HCT116 (cell line): ENCODE data around the gene TNFRSF25. TPM values are rescaled to one million over a fixed set of nuclear protein-coding genes. Genes with fewer than 3 reads are reported as not detected.

Source experiments
- ATAC-seq: fragments of 200-7000 bp; cut with Tn5 transposase; 2 replicates; pipeline ENCODE4 v1.9.1; 2020; ENCODE audit warnings: mild to moderate bottlenecking, moderate library complexity
- BruUV-seq: library from RNA; stranded (reverse); fragments of 400-500 nt; replicated peaks from 2 replicates; lab custom pipeline; 2021; lab: Mats Ljungman, UMichigan
- CTCF ChIA-PET: fragments of 300-600 bp; sonication (Branson Sonifier 250); formaldehyde crosslinking; loops from one replicate; lab custom pipeline; 2021; ENCODE audit warnings: antibody characterized with exemption; lab: Charles Lee
- POLR2A ChIA-PET: fragments of 300-600, 350-600 bp; sonication (Branson Sonifier 250); formaldehyde crosslinking; loops from one replicate; lab custom pipeline; 2021; ENCODE audit warnings: antibody characterized with exemption; lab: Charles Lee
- RAD21 ChIA-PET, 2 experiments: fragments of 300-600 bp; sonication (Branson Sonifier 250); formaldehyde crosslinking; loops; one replicate each; lab custom pipeline; 2023; ENCODE audit warnings: low total read pairs in 2 of 2; ENCODE audit not compliant: uncharacterized antibody in 2 of 2, unreplicated experiment in 2 of 2, low non-redundant PET in 1 of 2; lab: Charles Lee
- DNase-seq: peaks from one replicate; pipeline ENCODE4 v3.0.0-alpha.2; 2010; ENCODE audit warnings: low read depth, low spot score
- H2AFZ ChIP-seq: fragments of 200-600 bp; shearing (Covaris generic), sonication (generic); 2 replicates; pipeline ENCODE4 v1.6.1; 2017; ENCODE audit warnings: low read depth, mixed run types, mixed read lengths, antibody characterized with exemption, low read length; ENCODE audit not compliant: poor library complexity, severe bottlenecking
- H3K27ac ChIP-seq: 2 replicates; pipeline ENCODE4 v1.5.1; 2012; ENCODE audit warnings: low read depth, low read length
- H3K27me3 ChIP-seq: fragments of 200-600 bp; sonication (generic); 2 replicates; pipeline ENCODE4 v1.6.1; 2016; ENCODE audit warnings: mixed run types, low read length, mixed read lengths; ENCODE audit not compliant: insufficient read depth
- H3K36me3 ChIP-seq, 2 experiments: fragments of 200-500 bp in 1 of 2; fragments of 200-600 bp in 1 of 2; sonication (Bioruptor generic) in 1 of 2; sonication (generic) in 1 of 2; 2 replicates each; pipeline versions ENCODE4 v1.5.1 to v1.6.1; 2014 to 2016; ENCODE audit warnings: low read length in 2 of 2, inconsistent platforms in 1 of 2, mixed read lengths in 1 of 2, mixed run types in 1 of 2; ENCODE audit not compliant: insufficient read depth in 2 of 2, control insufficient read depth in 1 of 2
- H3K4me1 ChIP-seq, 2 experiments: fragments of 200-600 bp in 1 of 2; sonication (generic) in 1 of 2; 2 replicates each; pipeline versions ENCODE4 v1.5.1 to v1.6.1; 2012 to 2017; ENCODE audit warnings: low read length in 2 of 2, inconsistent platforms in 1 of 2, mild to moderate bottlenecking in 1 of 2, mixed read lengths in 1 of 2, mixed run types in 1 of 2, moderate library complexity in 1 of 2; ENCODE audit not compliant: insufficient read depth in 2 of 2, control insufficient read depth in 1 of 2
- H3K4me2 ChIP-seq: fragments of 200-600 bp; sonication (generic); 2 replicates; pipeline ENCODE4 v1.6.1; 2017; ENCODE audit warnings: mixed run types, low read length, mixed read lengths
- H3K4me3 ChIP-seq, 2 experiments: fragments of 200-600 bp in 1 of 2; sonication (generic) in 1 of 2; replicated peaks in 1 of 2; 2 replicates each; pipeline ENCODE4 v1.5.1; 2011 to 2016; ENCODE audit warnings: low read length in 2 of 2, control low read depth in 1 of 2, low read depth in 1 of 2, mild to moderate bottlenecking in 1 of 2, mixed read lengths in 1 of 2, mixed run types in 1 of 2
- H3K79me2 ChIP-seq: fragments of 200-600 bp; sonication (generic); 2 replicates; pipeline ENCODE4 v1.6.1; 2017; ENCODE audit warnings: mild to moderate bottlenecking, mixed run types, low read length, moderate library complexity, mixed read lengths; ENCODE audit not compliant: insufficient read depth
- H3K9ac ChIP-seq: fragments of 200-600 bp; sonication (generic); 2 replicates; pipeline ENCODE4 v1.6.1; 2016; ENCODE audit warnings: low read length, mixed read lengths
- H3K9me2 ChIP-seq: fragments of 200-600 bp; sonication (generic), shearing (Covaris generic); 2 replicates; pipeline ENCODE4 v1.6.1; 2017; ENCODE audit warnings: mixed run types, mild to moderate bottlenecking, moderate library complexity; ENCODE audit not compliant: insufficient read depth
- H3K9me3 ChIP-seq, 2 experiments: fragments of 200-500 bp in 1 of 2; fragments of 200-600 bp in 1 of 2; sonication (Bioruptor generic) in 1 of 2; sonication (generic) in 1 of 2; 2 replicates each; pipeline ENCODE4 v1.6.1; 2014 to 2017; ENCODE audit warnings: low read length in 2 of 2, mixed read lengths in 2 of 2, inconsistent platforms in 1 of 2, low read depth in 1 of 2, mild to moderate bottlenecking in 1 of 2, mixed run types in 1 of 2, moderate library complexity in 1 of 2; ENCODE audit not compliant: control insufficient read depth in 1 of 2, insufficient read depth in 1 of 2
- H4K20me1 ChIP-seq: fragments of 200-600 bp; sonication (generic), shearing (Covaris generic); 2 replicates; pipeline ENCODE4 v1.6.1; 2017; ENCODE audit warnings: mixed run types, mild to moderate bottlenecking, moderate library complexity; ENCODE audit not compliant: insufficient read depth
- CBX3 ChIP-seq: IDR thresholded peaks from 2 replicates; pipeline ENCODE4 v1.6.1; 2012; ENCODE audit warnings: low read depth
- CEBPB ChIP-seq: IDR thresholded peaks from 2 replicates; pipeline ENCODE4 v1.6.1; 2012; ENCODE audit warnings: low read depth
- CTCF ChIP-seq, 3 experiments: fragments of 200-600 bp in 1 of 3; sonication (generic) in 1 of 3; IDR thresholded peaks in 2 of 3; conservative IDR thresholded peaks in 1 of 3; 2 replicates each; pipeline ENCODE4 v1.5.1; 2012 to 2017; ENCODE audit warnings: low read depth in 2 of 3, low read length in 2 of 3, antibody characterized with exemption in 1 of 3, borderline replicate concordance in 1 of 3, control low read depth in 1 of 3, mild to moderate bottlenecking in 1 of 3, mixed read lengths in 1 of 3, mixed run types in 1 of 3, moderate library complexity in 1 of 3; ENCODE audit not compliant: insufficient read depth in 1 of 3
- EGR1 ChIP-seq: IDR thresholded peaks from 2 replicates; pipeline ENCODE4 v1.6.1; 2012; ENCODE audit warnings: low read depth
- EZH2 ChIP-seq: fragments of 200-600 bp; sonication (generic); IDR thresholded peaks from 2 replicates; pipeline ENCODE4 v1.6.1; 2017; ENCODE audit warnings: antibody characterized with exemption, mixed run types
- EZH2phosphoT487 ChIP-seq: fragments of 200-600 bp; IDR thresholded peaks from 2 replicates; pipeline ENCODE4 v1.6.1; 2018; ENCODE audit warnings: antibody characterized with exemption, borderline replicate concordance
- FOSL1 ChIP-seq: IDR thresholded peaks from 2 replicates; pipeline ENCODE4 v1.6.1; 2012; ENCODE audit warnings: low read depth
- JUND ChIP-seq: IDR thresholded peaks from 2 replicates; pipeline ENCODE4 v1.6.1; 2012
- POLR2A ChIP-seq: IDR thresholded peaks from 2 replicates; pipeline ENCODE4 v1.7.0; 2011; ENCODE audit warnings: borderline replicate concordance; ENCODE audit not compliant: insufficient read depth, insufficient read length; ENCODE audit errors: extremely low read depth
- POLR2AphosphoS5 ChIP-seq: IDR thresholded peaks from 2 replicates; pipeline ENCODE4 v1.6.1; 2011; ENCODE audit warnings: mild to moderate bottlenecking, low read depth, low read length, moderate library complexity
- RAD21 ChIP-seq: IDR thresholded peaks from 2 replicates; pipeline ENCODE4 v1.6.1; 2012; ENCODE audit warnings: low read depth, mild to moderate bottlenecking
- REST ChIP-seq: IDR thresholded peaks from 2 replicates; pipeline ENCODE4 v1.6.1; 2012; ENCODE audit warnings: low read depth
- SIN3A ChIP-seq: IDR thresholded peaks from 2 replicates; pipeline ENCODE4 v1.6.1; 2012; ENCODE audit warnings: low read depth
- SP1 ChIP-seq: IDR thresholded peaks from 2 replicates; pipeline ENCODE4 v1.6.1; 2012; ENCODE audit warnings: low read depth
- SRF ChIP-seq: IDR thresholded peaks from 2 replicates; pipeline ENCODE4 v1.6.1; 2012; ENCODE audit warnings: low read depth
- ZFX ChIP-seq: fragments of 450-650 bp; IDR thresholded peaks from 2 replicates; pipeline ENCODE4 v1.6.1; 2017
- ZNF274 ChIP-seq: fragments of 200-500 bp; sonication (Bioruptor generic); IDR thresholded peaks from 2 replicates; pipeline ENCODE4 v1.6.1; 2014; ENCODE audit warnings: mild to moderate bottlenecking, low read depth, low read length, inconsistent platforms
- intact Hi-C: fragments of 100-400 bp; cut with micrococcal nuclease; formaldehyde crosslinking; loops from 2 replicates; pipeline ENCODE4 v1.10.0; 2022
- total RNA-seq: library from RNA; stranded (reverse); gene quantifications from one replicate; pipeline ENCODE4 v1.2.1, GENCODE V29; 2021; ENCODE audit not compliant: unreplicated experiment
- TF ChIP-seq, protein P1 (sequence below): IDR thresholded peaks from 2 replicates; pipeline ENCODE4 v1.6.1; 2012

The TNFRSF25 gene
- total RNA-seq, 1 experiment from 2014 or later, result 27.5 TPM

DNA sequence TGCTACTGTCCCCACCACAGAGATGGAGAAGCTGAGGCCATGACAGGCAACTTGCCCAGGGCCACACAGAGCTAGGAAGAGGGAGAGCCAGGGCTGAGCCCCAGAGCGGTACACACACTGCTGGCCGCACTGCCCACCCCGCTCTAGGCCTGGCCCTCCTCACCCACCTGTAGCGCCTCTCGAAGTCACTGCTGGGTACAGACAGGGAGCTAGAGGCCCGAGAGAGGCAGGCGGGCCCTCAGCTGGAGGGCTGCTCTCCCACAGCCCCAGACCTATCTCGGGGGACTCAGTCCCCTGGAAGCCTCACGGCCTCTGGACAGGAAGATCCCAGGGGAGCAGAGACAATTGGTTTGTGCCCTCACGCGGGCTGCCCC, 42.8 kb upstream of the TNFRSF25 start (continued):
- TF ChIP-seq CEBPB, result no peak
- no peak for TF ChIP-seq POLR2AphosphoS5
- TF ChIP-seq EGR1, result no peak
- TF ChIP-seq POLR2A, result no peak
- TF ChIP-seq SIN3A, result no peak
- no peak for TF ChIP-seq ZNF274
- TF ChIP-seq SRF, result no peak
- TF ChIP-seq JUND, result no peak

GRCh38 chr1:6508154-6508815, 42.3 kb upstream of the TNFRSF25 start:
- TF ChIP-seq SP1 (no peak), EZH2 (no peak), CEBPB (no peak), ZFX (no peak), CTCF (IDR thresholded peaks at IDR 0.05 in 2 of 3, conservative IDR thresholded peaks at IDR 0.05 in 1 of 3; ENCODE audit: borderline replicate concordance in 1 of 3, insufficient read depth in 1 of 3, low read depth in 2 of 3, low read length in 2 of 3) (no peak), FOSL1 (no peak), REST (no peak), EZH2phosphoT487 (no peak), EGR1 (no peak), CBX3 (no peak), RAD21 (no peak), ZNF274 (no peak), POLR2AphosphoS5 (no peak), JUND (no peak)
- TF ChIP-seq, protein P1, sequence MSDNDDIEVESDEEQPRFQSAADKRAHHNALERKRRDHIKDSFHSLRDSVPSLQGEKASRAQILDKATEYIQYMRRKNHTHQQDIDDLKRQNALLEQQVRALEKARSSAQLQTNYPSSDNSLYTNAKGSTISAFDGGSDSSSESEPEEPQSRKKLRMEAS, result no peak
- Histone ChIP-seq H3K4me2 (no peak overlapping the region), H3K9me3 (no peaks in the 10 kb centered on the region), H3K4me3 (no peak overlapping the region), H2AFZ (no peak overlapping the region), H3K9ac (no peak overlapping the region), H3K36me3 (no peaks in the 10 kb centered on the region), H3K27ac (no peak overlapping the region), H3K27me3 (no peaks in the 10 kb centered on the region), H3K4me1 (no peaks in the 10 kb centered on the region), H3K79me2 (no peaks in the 10 kb centered on the region), H4K20me1 (no peaks in the 10 kb centered on the region), H3K9me2 (no peaks in the 10 kb centered on the region)
- DNase-seq (no peak), ATAC-seq (no peak)
- no TSS peak for BruUV-seq
- ChIA-PET POLR2A (no interaction called here), CTCF (no interaction called here), RAD21 (no interaction called here)
- intact Hi-C loops, result no loop called here
